GM19468 (cell line): Measurements from ENCODE around the gene ANGPTL5.
A peak's percentile ranks its signal among the peaks of the same experiment; 100 is the strongest.
"Not testable (repeated sequence)": the region's sequence is repeated elsewhere in the genome, so short reads cannot be mapped to it uniquely, and the experiment has no call there.

ENCODE experiments used
- ATAC-seq: cut with Tn5 transposase; IDR thresholded peaks from one replicate; pipeline ENCODE4 v1.9.1; 2021; ENCODE audit warnings: mild to moderate bottlenecking, moderate library complexity, moderate number of reproducible peaks; ENCODE audit not compliant: unreplicated experiment; ENCODE audit errors: extremely low read depth

ANGPTL5 gene

DNA sequence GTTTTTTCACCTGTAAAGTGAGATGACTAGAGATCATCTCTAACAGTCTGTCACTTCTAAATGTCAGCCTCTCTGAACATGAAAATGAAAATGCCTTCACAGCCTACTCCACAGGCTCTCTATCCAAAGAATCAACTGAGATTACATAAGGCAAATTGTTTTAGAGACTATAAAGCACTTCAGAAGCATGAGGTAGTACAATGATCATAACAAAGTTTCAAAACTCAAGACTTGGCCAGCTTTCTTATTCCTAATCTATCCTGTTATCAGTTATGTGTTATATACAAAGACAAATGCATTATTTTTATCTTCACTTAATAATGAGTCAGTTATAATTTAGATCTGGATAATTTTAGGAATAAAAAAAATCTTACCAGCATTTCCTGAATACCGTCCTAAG is 21.8 kb downstream of the ANGPTL5 start:
- no peak for ATAC-seq

DNA sequence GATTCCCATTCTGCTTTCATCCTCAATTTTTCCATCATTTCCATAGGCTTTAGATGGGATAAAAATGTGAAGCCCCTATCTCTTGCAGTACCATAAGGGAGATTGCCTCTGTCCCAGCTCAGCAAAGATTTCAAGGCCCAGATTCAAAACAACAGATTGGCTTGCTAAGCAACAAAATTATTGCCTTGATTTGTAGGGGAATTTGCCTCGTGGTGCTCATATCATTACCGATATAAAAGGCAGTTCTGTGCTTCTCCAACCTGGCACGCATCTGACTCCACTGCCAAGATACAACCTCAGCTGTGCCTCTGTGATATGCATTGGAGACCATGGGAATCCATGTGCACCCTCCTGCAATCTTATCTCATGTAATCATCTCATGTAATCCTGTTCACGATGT is 26.6 kb downstream of the ANGPTL5 start:
- no peak for ATAC-seq

DNA sequence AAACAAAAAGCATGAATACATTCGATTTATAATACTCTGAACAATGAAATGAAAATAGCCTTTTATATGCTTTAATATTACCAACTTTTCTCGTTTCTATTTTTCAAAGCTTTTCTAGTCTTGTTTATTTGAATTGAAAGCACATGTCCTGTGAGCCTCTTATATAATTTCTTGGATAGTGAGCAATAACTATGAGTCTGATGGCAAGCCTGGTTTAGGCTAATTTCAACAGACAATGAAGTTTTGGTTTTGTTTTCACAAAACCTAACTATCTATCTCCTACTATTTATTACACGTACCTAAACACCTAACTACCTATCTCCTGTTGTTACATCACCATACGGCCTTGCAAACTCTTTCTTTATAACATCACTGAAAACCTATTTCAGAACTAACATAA is 30.7 kb downstream of the ANGPTL5 start:
- no peak for ATAC-seq

DNA sequence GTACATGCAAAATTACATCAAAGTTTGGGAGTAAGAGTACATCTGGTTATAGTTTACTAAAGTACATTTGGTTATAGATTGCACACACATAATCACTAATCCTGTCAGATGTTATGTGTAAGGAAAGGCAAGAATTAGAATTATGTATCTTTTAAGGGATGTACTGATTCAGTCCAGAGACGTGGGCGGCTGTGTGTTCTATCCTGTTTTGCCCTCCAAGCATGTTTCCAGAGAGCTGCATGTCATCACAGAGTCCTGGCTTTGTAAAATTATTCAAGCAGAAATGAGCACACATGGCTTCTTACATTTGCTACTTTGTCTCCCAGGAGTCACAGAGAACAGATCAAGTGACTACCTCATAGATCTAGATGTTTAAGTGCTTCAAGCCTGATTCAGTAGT is 34.7 kb downstream of the ANGPTL5 start:
- no peak for ATAC-seq

DNA sequence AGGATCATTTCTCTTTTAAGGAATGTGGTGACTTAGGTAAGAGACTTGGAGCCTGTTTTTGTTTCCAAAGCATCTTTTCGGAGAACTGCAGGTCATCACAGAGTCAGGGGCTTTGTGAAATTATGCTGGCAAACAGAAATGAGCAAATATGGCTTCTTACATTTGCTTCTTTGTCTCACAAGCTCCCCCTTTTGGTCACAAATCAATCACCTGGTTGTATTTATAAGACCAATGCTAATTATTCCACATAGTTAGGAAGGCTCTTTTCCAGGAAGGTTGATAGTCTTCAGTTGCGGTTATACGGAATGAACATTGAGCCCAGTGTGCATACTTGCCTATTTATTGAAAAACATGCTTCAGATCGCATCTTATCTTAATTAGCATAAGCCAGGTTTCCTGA is 36.1 kb downstream of the ANGPTL5 start:
- no peak for ATAC-seq

DNA sequence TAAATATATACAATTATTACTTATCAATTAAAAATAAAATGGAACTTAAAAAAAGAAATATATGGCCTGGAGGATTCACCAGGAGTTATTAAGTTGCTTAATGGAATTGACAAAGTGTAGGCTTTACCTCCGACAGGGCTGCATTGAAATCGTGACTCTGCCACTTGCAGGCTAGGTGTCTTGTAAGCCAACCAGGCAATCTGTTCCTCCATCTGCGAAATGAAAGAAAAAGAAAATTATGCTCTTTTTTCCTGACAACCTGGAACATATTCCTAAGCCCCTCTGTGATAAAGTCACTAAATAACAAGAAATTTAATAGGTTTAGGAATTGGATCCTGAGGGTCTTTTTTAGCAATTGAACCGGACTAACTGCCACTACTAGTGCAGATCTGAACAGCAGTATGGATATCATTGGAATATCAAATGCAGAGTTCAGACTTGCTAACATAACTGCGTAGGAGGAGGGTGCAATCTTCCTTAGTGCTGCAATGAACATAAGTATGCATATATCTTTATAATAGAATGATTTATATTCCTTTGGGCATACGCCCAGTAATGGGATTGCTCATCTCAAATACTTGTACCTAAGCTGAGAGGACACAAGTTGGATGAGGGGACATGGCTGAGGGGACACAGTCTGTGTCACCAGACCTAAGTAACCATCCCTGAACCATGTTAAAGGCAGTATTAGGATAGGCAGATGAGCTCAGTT is 44.0 kb downstream of the ANGPTL5 start:
- ATAC-seq, result no peak

DNA sequence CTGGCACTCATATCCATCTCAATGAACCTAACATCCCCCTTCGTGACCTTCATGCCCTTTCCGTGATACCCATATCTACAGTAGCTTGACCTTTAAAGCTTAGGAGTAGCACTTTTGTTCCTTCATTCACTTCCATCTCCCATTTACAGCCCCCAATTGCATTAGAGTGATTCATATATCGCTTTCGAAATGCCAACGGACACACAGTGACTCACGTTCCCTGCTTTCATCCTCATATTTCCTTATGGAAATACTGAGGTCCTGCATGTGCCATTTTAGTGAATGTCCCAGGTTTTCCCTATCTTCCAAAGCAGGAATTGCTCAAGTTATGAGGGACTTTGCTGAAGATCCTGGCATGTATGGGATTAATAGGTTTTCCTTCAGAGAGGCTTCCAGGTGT is 45.8 kb downstream of the ANGPTL5 start:
- ATAC-seq, result no peak

DNA sequence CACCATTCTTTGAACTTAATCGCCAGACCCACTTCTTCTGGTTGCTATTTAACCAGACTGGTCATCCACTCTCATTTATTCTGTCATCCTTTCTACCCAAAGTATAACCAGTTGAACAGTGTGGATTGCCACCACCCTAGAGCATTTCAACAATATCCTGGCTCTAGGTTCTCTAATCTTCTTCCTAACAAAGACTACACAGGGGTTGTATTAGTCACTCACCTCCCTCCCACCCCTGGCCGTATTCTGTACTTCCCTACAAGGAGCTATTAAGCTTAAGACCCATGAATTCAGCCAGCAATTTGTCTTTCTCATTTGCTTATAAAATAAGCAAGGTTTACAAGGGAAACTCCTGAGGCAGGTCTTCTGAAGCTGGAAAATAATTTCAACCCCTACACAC is 48.4 kb downstream of the ANGPTL5 start:
- no peak for ATAC-seq

DNA sequence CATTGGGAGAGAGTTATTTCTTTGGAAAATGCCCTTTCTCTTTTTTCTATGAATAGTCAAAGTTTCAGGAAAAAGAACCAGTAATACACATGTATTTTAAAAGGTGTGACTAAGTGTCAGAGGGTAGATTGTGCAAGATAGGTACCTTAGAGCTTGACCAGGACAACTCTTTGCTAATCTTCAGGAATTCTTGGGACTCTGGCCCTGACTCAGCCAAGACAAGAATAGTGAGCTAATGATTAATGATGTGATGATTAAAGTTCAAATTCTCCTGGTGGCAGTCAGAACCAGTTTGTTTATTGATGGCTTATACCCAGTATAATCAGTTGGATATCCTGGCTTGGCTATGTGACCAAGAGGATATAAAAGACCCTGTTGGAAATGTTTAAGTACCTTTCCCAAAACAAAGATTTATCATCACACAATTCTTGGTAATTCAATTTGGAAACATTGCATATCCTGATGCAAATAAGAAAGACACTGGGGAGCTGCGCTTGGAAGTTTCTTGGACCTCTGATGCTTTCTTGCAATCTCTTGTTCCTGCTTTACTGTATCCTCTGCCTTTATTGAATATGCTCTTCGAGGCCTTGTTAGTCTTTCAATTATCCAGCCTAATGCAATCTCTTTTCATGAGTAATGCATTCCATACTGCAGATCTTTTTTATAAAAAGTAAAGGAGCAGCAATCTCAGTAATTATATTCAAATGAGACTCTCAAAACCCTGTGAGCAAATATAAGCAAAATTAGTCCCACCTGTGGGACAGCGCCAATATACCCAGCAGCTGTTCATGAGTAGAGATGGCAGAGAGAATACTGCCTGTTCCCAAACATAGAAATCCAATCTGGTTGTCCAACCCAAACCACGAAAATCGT is 49.5 kb downstream of the ANGPTL5 start:
- ATAC-seq, result no peak

DNA sequence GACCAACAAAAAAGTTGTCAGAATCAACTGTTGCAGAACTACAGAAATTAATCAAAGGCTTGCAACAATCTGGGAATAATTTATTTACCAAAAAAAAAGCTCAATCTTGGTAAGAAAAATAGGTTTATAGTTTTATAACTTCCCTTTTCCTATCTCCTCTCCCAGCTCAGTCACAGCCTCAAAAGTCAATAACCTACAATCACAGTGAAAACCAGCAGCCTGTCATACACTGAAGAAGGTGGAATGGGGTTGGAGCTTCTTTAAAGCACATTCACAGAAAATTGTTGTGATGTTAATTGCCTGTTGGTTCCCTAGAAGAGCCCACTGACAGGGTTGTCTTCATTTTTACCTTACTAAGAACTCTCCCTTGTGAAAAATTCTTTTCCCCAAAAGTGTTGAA is 52.2 kb downstream of the ANGPTL5 start:
- ATAC-seq, result no peak

DNA sequence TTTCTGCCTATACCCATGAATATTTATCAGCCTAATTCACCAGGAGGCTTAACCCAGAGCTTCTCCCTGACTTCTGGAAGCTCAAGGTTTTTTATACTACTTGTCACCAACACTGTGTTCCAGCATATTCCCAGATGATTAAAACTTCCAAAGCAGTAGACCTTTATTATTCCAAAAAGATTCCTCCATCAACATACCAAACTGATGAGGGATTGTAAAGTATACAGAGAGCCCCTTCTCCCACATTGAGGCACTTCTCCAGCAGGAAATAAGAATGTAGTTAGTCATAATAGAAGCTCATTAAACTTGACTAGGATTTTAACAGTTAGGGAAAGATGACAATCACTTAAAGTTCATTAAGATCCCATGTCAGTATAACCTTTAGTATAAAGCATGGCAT is 53.0 kb downstream of the ANGPTL5 start:
- no peak for ATAC-seq

DNA sequence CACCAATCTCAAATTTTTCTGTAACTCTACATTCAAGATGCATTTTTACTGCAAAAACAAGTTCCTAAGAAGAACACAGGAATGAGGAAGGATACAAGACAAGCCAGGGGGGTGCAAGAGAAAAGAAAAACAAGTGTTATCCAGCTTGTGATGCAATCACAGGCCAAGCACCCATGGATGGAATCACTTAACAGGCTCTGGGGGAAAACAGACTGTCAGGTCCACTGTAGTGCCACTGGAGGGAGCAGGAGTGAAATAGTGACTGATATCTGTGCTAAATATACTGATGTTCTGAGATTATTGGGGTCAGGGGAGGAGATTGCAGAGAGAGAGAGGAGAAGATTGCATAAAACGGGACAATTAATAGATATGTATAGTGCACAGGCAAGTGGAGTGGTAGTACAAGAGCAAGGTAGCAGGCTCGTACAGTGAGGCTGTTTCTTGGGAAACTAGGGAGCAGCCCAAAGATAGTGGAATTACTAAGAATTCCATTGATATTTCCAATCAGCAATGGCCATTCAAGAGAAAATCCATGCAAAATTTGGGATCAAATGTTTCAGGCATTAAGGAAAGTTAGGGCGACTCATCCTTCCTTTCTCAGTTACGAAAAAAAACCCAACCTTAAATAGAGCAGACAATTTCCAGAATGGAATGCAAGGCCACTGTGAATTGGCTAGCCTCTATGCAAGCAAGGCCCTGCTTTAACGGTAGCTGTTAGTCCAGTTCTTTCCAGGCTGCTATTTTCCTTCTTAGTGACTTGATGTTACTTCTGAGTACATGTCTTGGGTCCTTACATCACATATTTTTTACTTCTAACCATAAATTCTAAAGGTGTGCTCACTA is 53.7 kb downstream of the ANGPTL5 start:
- no peak for ATAC-seq

DNA sequence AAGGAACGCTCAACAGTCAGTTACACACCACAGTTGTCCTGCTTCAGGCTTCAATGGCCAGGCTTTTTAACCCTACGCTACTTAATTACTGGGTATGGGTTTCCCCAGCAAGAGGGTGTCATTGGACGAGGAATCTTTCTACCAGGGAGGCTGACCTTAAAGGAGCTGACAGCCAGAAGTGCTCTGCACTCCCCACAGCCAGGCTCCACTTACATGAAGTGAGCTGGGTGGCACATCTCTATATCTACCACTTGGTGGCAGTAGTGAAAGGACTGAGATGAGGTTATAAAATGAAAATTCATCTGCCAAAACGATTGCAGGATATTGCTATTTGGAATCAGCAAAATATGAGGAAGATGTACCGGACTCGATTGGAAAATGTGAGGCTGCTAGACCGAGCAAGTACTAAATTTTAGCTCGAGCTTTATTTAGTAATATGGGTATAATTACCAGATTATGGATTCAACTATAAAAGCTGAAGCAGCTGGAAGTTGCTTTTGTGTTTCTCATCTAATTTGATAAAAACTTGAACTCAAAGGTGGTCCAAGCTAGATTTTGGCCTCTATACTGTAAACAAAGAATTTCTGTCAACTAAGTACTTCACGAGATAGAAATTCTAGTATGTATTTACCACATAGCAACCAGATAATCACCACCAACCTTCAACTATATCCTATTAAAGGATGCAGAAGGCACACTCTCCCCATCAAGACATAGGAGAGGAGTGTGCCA is 55.5 kb downstream of the ANGPTL5 start:
- ATAC-seq, result peak; percentile 52

DNA sequence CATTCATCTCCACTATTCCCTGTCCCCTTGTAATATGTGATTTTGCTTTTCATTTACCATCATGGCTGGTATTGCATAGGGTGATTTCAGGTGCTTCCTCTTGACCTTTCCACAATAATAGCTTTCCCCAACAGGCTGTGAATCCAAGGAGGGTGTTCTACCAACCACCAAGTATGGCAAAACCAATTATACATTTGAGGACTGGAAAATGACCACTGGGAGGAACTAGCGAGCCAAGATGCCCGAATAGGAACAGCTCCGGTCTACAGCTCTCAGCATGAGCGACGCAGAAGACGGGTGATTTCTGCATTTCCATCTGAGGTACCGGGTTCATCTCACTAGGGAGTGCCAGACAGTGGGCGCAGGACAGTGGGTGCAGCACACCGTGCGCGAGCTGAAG is 64.1 kb downstream of the ANGPTL5 start:
- ATAC-seq, result not testable (repeated sequence)

DNA sequence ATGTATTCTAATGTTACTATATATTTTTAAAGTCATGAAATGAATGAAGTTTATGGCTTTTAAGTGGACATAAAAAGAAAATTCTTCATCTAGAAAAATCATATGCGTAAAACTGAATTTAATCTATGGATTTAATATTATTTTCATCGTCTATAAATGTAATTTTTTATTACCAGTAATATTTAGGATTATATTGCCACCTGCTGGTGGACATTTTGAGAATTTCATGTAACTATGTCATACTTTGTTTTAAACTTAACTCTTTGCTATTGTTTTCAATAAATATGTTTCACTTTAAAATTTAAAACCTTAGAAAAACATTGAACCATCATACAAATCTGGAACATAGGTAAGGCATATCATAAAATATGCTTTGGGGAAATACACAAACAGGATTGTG is 68.1 kb downstream of the ANGPTL5 start:
- no peak for ATAC-seq

DNA sequence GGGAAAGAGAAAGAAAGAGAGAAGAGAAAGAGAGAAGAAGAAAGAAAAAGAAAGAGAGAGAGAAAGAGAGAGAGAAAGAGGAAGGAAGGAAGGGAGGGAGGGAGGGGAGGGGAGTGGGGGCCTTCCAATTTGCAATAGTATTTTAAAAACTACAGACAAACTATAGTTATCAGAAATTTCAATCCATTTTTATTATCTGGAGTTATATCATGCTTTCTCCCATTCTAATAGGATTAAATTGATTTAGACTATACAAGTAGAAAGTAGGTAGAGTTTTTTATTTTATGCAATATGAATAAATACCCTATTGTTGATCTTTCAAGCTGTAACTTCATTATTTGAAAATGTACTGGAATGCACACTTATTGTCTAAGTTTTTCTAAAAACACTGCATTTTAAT is 71.7 kb downstream of the ANGPTL5 start:
- no peak for ATAC-seq

DNA sequence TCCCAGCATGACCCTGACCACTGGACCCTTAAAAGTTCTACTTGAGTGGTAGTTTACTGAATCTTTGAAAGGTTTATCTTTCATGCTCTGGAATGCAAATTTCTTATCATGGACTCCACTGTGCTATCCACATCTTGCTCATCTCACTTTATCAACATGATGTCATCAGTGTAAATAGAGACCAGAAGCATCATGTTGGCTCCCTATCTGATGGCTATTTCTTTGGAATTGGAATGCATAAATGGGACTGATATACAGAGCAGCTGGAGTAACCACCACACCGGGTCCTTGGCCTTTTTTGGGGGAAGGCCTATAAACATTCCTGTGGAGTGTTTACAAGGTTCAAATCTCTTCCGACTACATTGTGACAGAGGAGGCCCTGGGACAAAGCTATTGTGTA is 75.6 kb downstream of the ANGPTL5 start:
- ATAC-seq, result no peak
